Measurements from ENCODE around the gene TENM4.

- TF ChIP-seq CTCF (IDR thresholded peaks at IDR 0.05) (no peak), POLR2AphosphoS5 (IDR thresholded peaks at IDR 0.05) (no peak)
Measured at GRCh38 chr11:79102840-79103239, 338.0 kb downstream of the TENM4 start.
